ENCODE data around the gene CASS4.

DNA sequence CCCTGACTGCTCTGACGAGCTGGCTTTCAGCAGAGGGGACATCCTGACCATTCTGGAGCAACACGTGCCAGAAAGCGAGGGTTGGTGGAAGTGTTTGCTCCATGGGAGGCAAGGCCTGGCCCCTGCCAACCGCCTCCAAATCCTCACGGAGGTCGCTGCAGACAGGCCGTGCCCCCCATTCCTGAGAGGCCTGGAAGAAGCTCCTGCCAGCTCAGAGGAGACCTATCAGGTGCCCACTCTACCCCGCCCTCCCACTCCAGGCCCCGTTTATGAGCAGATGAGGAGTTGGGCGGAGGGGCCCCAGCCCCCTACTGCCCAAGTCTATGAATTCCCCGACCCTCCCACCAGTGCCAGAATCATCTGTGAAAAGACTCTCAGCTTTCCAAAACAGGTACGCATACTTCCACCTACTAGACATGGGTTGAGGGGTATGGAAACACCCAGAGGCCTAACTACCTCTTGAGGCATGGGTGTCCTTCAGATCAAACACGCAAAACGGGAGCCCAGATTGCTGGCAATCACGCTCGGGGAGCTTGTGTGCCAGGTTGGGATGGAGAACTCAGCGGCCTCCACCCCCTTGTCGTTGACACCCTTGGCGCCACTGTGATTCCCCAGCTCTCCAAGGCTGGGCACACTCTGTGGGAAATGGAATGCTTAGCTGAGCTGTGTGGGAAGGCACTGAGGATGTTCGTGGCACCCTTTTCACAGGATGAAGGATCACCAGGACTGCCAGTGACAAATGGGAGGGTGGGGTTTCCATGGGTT, 25.3 kb downstream of the CASS4 start:
- TF ChIP-seq, protein P1, sequence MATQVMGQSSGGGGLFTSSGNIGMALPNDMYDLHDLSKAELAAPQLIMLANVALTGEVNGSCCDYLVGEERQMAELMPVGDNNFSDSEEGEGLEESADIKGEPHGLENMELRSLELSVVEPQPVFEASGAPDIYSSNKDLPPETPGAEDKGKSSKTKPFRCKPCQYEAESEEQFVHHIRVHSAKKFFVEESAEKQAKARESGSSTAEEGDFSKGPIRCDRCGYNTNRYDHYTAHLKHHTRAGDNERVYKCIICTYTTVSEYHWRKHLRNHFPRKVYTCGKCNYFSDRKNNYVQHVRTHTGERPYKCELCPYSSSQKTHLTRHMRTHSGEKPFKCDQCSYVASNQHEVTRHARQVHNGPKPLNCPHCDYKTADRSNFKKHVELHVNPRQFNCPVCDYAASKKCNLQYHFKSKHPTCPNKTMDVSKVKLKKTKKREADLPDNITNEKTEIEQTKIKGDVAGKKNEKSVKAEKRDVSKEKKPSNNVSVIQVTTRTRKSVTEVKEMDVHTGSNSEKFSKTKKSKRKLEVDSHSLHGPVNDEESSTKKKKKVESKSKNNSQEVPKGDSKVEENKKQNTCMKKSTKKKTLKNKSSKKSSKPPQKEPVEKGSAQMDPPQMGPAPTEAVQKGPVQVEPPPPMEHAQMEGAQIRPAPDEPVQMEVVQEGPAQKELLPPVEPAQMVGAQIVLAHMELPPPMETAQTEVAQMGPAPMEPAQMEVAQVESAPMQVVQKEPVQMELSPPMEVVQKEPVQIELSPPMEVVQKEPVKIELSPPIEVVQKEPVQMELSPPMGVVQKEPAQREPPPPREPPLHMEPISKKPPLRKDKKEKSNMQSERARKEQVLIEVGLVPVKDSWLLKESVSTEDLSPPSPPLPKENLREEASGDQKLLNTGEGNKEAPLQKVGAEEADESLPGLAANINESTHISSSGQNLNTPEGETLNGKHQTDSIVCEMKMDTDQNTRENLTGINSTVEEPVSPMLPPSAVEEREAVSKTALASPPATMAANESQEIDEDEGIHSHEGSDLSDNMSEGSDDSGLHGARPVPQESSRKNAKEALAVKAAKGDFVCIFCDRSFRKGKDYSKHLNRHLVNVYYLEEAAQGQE (IDR thresholded peaks at IDR 0.05), result no peak
- TF ChIP-seq, protein P2, sequence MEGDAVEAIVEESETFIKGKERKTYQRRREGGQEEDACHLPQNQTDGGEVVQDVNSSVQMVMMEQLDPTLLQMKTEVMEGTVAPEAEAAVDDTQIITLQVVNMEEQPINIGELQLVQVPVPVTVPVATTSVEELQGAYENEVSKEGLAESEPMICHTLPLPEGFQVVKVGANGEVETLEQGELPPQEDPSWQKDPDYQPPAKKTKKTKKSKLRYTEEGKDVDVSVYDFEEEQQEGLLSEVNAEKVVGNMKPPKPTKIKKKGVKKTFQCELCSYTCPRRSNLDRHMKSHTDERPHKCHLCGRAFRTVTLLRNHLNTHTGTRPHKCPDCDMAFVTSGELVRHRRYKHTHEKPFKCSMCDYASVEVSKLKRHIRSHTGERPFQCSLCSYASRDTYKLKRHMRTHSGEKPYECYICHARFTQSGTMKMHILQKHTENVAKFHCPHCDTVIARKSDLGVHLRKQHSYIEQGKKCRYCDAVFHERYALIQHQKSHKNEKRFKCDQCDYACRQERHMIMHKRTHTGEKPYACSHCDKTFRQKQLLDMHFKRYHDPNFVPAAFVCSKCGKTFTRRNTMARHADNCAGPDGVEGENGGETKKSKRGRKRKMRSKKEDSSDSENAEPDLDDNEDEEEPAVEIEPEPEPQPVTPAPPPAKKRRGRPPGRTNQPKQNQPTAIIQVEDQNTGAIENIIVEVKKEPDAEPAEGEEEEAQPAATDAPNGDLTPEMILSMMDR (IDR thresholded peaks at IDR 0.05), result no peak
- TF ChIP-seq CBX8 (IDR thresholded peaks at IDR 0.05) (no peak), ESRRA (IDR thresholded peaks at IDR 0.05; ENCODE audit: borderline replicate concordance, low read length) (no peak), POLR2A (IDR thresholded peaks at IDR 0.05; ENCODE audit: low read length) (no peak), RNF2 (IDR thresholded peaks at IDR 0.05; ENCODE audit: borderline replicate concordance, low read depth) (no peak), HOXA7 (CRISPR knock-in tag; IDR thresholded peaks at IDR 0.05) (no peak), KDM1A (IDR thresholded peaks at IDR 0.05; ENCODE audit: low read depth) (no peak), ZFP36 (IDR thresholded peaks at IDR 0.05; ENCODE audit: borderline replicate concordance, partially characterized antibody) (no peak), HDAC2 (IDR thresholded peaks at IDR 0.05) (no peak), POLR2AphosphoS2 (conservative IDR thresholded peaks at IDR 0.05; ENCODE audit: low read length) (no peak), RFX5 (IDR thresholded peaks at IDR 0.05) (no peak)
- TF ChIP-seq, protein P3, sequence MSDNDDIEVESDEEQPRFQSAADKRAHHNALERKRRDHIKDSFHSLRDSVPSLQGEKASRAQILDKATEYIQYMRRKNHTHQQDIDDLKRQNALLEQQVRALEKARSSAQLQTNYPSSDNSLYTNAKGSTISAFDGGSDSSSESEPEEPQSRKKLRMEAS (IDR thresholded peaks at IDR 0.05), result no peak
